ENCODE measurements around the gene DNAL4. TPM values are rescaled to one million over a fixed set of nuclear protein-coding genes. Genes with fewer than 3 reads are reported as not detected.

DNAL4 gene
- polyA plus RNA-seq, 1 donor (not counting 4 experiments of a cell fraction or from before 2014, with no cell fraction given), result 11.4 TPM

DNA sequence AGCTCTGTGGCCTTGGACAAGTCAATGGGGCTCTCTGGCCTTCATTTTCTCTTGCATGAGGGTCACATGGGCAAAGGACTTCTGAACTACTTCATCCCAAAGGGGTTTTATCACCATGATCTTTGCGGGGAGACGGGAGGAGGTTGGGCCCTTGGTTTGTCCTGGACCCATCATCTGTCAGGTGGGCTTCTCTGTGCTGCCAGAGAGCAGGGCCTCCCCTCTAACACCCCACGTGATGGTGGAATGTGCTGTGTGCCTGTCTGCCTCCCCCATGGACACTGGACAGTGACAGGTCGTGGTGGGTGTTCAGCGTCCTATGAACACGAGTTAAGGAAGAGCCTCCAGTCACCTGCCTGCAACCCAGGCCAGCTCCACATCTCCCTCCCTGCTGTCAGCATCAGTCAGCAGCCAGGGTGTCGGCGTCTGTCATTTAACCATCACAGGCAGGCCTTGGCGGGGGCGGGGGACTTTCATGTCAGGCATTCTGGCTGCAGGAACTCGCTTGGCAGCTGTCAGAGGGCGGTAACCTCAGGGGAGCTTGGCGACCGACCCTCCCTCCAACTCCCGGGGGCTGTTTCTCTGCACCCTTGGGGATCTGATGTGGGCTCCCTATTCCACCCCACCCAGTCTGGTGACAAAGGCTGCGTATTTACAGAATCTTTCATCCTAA lies 35.5 kb downstream of the DNAL4 start:
- no peak for FAIRE-seq
- Histone ChIP-seq H3K9ac (ENCODE audit: control insufficient read depth, extremely low read depth, insufficient read depth, low read length) (no peak overlapping the region), H4K20me1 (ENCODE audit: control insufficient read depth, extremely low read depth, insufficient read depth, low read length) (no peaks in the 10 kb centered on the region), H3K9me3 (ENCODE audit: control insufficient read depth, low read depth, low read length) (no peaks in the 10 kb centered on the region), H3K4me2 (ENCODE audit: control insufficient read depth, extremely low read depth, insufficient read depth, low read depth, low read length) (no peak overlapping the region), H3K9me1 (ENCODE audit: control insufficient read depth, extremely low read depth, insufficient read depth, low read length) (no peaks in the 10 kb centered on the region), H3K27ac (ENCODE audit: control insufficient read depth, insufficient read depth, low read length) (no peak overlapping the region), H3K4me3 (ENCODE audit: control insufficient read depth in 2 of 3, extremely low read depth in 1 of 3, insufficient read depth in 2 of 3, low read depth in 1 of 3, low read length in 3 of 3) (no peak overlapping the region), H3K36me3 (ENCODE audit: control insufficient read depth in 2 of 2, extremely low read depth in 1 of 2, insufficient read depth in 2 of 2, low read length in 2 of 2) (no peaks in the 10 kb centered on the region), H2AFZ (ENCODE audit: control insufficient read depth, low read length) (no peak overlapping the region), H3K79me2 (ENCODE audit: control insufficient read depth, insufficient read depth, low read length) (peaks cover under 1% of the 10 kb centered on the region), H3K27me3 (ENCODE audit: control insufficient read depth, extremely low read depth, insufficient read depth, low read length) (no peaks in the 10 kb centered on the region), H3K4me1 (ENCODE audit: control insufficient read depth, extremely low read depth, insufficient read depth, low read length) (peaks cover 20% of the 10 kb centered on the region)
- DNase-seq (ENCODE audit: low read depth, low spot score), result no peak
- TF ChIP-seq EZH2 (IDR thresholded peaks at IDR 0.05; ENCODE audit: low read length), result no peak
- TF ChIP-seq, protein P1, sequence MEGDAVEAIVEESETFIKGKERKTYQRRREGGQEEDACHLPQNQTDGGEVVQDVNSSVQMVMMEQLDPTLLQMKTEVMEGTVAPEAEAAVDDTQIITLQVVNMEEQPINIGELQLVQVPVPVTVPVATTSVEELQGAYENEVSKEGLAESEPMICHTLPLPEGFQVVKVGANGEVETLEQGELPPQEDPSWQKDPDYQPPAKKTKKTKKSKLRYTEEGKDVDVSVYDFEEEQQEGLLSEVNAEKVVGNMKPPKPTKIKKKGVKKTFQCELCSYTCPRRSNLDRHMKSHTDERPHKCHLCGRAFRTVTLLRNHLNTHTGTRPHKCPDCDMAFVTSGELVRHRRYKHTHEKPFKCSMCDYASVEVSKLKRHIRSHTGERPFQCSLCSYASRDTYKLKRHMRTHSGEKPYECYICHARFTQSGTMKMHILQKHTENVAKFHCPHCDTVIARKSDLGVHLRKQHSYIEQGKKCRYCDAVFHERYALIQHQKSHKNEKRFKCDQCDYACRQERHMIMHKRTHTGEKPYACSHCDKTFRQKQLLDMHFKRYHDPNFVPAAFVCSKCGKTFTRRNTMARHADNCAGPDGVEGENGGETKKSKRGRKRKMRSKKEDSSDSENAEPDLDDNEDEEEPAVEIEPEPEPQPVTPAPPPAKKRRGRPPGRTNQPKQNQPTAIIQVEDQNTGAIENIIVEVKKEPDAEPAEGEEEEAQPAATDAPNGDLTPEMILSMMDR (optimal IDR thresholded peaks at IDR 0.05 in 1 of 3, IDR thresholded peaks at IDR 0.05 in 1 of 3, conservative IDR thresholded peaks at IDR 0.05 in 1 of 3; ENCODE audit: extremely low read depth in 1 of 3, insufficient read depth in 2 of 3, low read length in 3 of 3), result no peak
- dilution Hi-C loops (cut with MboI; ENCODE audit: extremely low pct_ligation_motif_present, low sequenced_read_pairs), result no loop called here

GRCh38 chr22:38757464-38757757 lies 36.5 kb downstream of the DNAL4 start:
- DNase-seq (ENCODE audit: low read depth, low spot score) (no peak), FAIRE-seq (no peak)
- H3K27ac ChIP-seq (ENCODE audit: control insufficient read depth, insufficient read depth, low read length), result no peak overlapping the region
- no peaks in the 10 kb centered on the region for H3K27me3 ChIP-seq (ENCODE audit: control insufficient read depth, extremely low read depth, insufficient read depth, low read length)
- peaks cover 2% of the 10 kb centered on the region for H3K79me2 ChIP-seq (ENCODE audit: control insufficient read depth, insufficient read depth, low read length)
- peaks cover 3% of the 10 kb centered on the region in 2 experiments for H3K36me3 ChIP-seq (ENCODE audit: control insufficient read depth in 2 of 2, extremely low read depth in 1 of 2, insufficient read depth in 2 of 2, low read length in 2 of 2)
- no peak overlapping the region for H3K4me2 ChIP-seq (ENCODE audit: control insufficient read depth, extremely low read depth, insufficient read depth, low read depth, low read length)
- H3K9me1 ChIP-seq (ENCODE audit: control insufficient read depth, extremely low read depth, insufficient read depth, low read length), result no peaks in the 10 kb centered on the region
- no peaks in the 10 kb centered on the region for H3K9me3 ChIP-seq (ENCODE audit: control insufficient read depth, low read depth, low read length)
- TF ChIP-seq, protein P1 (optimal IDR thresholded peaks at IDR 0.05 in 1 of 3, IDR thresholded peaks at IDR 0.05 in 1 of 3, conservative IDR thresholded peaks at IDR 0.05 in 1 of 3; ENCODE audit: extremely low read depth in 1 of 3, insufficient read depth in 2 of 3, low read length in 3 of 3), result no peak
- no peak for TF ChIP-seq EZH2 (IDR thresholded peaks at IDR 0.05; ENCODE audit: low read length)
- H3K9ac ChIP-seq (ENCODE audit: control insufficient read depth, extremely low read depth, insufficient read depth, low read length), result no peak overlapping the region
- no peaks in the 10 kb centered on the region for H4K20me1 ChIP-seq (ENCODE audit: control insufficient read depth, extremely low read depth, insufficient read depth, low read length)
- H3K4me1 ChIP-seq (ENCODE audit: control insufficient read depth, extremely low read depth, insufficient read depth, low read length), result peaks cover 20% of the 10 kb centered on the region
- dilution Hi-C loops (cut with MboI; ENCODE audit: extremely low pct_ligation_motif_present, low sequenced_read_pairs), result no loop called here
- no peak overlapping the region for H2AFZ ChIP-seq (ENCODE audit: control insufficient read depth, low read length)
- H3K4me3 ChIP-seq (ENCODE audit: control insufficient read depth in 2 of 3, extremely low read depth in 1 of 3, insufficient read depth in 2 of 3, low read depth in 1 of 3, low read length in 3 of 3), result no peak overlapping the region

Data from keratinocyte (primary cell).